HT-29 (cell line): ENCODE results near the gene TULP3. TPM values are rescaled to one million over a fixed set of nuclear protein-coding genes. Genes with fewer than 3 reads are reported as not detected.

Source experiments
- DNase-seq: peaks from one replicate; pipeline ENCODE4 v3.0.0-alpha.2; 2015; ENCODE audit warnings: low spot score
- total RNA-seq: library from RNA; depleted of rRNA; stranded (reverse); fragments of >200 nt; shearing (Covaris generic); gene quantifications from 2 replicates; pipeline ENCODE4 v1.2.3, GENCODE V29; 2014

Gene TULP3
- total RNA-seq, 1 experiment from 2014 or later, result 14.0 TPM

GRCh38 chr12:2877047-2877952 is 13.4 kb upstream of the TULP3 start, which contains the start of the genes FOXM1 and RHNO1:
Gene FOXM1 (minus strand): TSS chr12:2877174. CDS start chr12:2874478, 2,696 bp downstream.
Gene RHNO1 (plus strand): TSS chr12:2877223. CDS start chr12:2885367, 8,144 bp downstream.
- peak; percentile 90 for DNase-seq

GRCh38 chr12:2877953-2878732 is 12.5 kb upstream of the TULP3 start:
- no peak for DNase-seq

- no peak for DNase-seq
These were observed 10.8 kb upstream of the TULP3 start for GRCh38 chr12:2879853-2880252.

GRCh38 chr12:2884810-2885209 is 5.9 kb upstream of the TULP3 start:
- no peak for DNase-seq

- DNase-seq, result no peak
These were observed 3.8 kb upstream of the TULP3 start for GRCh38 chr12:2886768-2887450.

- DNase-seq, result no peak
These were observed 697 bp upstream of the TULP3 start for GRCh38 chr12:2890001-2890387.

- peak; percentile 53 for DNase-seq
These were observed 756 bp downstream of the TULP3 start for GRCh38 chr12:2891240-2892053.

- no peak for DNase-seq
These were observed 1.6 kb downstream of the TULP3 start for GRCh38 chr12:2892246-2892645.

GRCh38 chr12:2893007-2893406 is 2.3 kb downstream of the TULP3 start:
- peak; percentile 17 for DNase-seq

GRCh38 chr12:2895051-2895451 is 4.4 kb downstream of the TULP3 start:
- DNase-seq, result no peak

GRCh38 chr12:2895511-2895910 is 4.8 kb downstream of the TULP3 start:
- no peak for DNase-seq

- no peak for DNase-seq
These were observed 6.7 kb downstream of the TULP3 start for GRCh38 chr12:2897418-2897817.

GRCh38 chr12:2900642-2901041 is 10.0 kb downstream of the TULP3 start:
- DNase-seq, result no peak

- DNase-seq, result no peak
These were observed 11.7 kb downstream of the TULP3 start for GRCh38 chr12:2902272-2902880.

GRCh38 chr12:2904260-2904659 is 13.6 kb downstream of the TULP3 start:
- DNase-seq, result no peak

GRCh38 chr12:2912216-2912575 is 21.5 kb downstream of the TULP3 start:
- DNase-seq, result no peak

GRCh38 chr12:2919249-2919648 is 28.6 kb downstream of the TULP3 start:
- no peak for DNase-seq

GRCh38 chr12:2922329-2922728 is 31.6 kb downstream of the TULP3 start:
- DNase-seq, result no peak

GRCh38 chr12:2923057-2923456 is 32.4 kb downstream of the TULP3 start:
- no peak for DNase-seq

GRCh38 chr12:2924019-2924418 is 33.3 kb downstream of the TULP3 start:
- DNase-seq, result no peak
